DOHH2 (cell line): ENCODE data around the gene SCN1B.

ENCODE experiments used
- CTCF ChIP-seq: fragments of 200-600 bp; sonication (generic); IDR thresholded peaks from one replicate; pipeline ENCODE4 v1.5.1; 2014; ENCODE audit warnings: antibody characterized with exemption, mild to moderate bottlenecking, low read depth, low read length; ENCODE audit not compliant: poor library complexity, severe bottlenecking
- EZH2phosphoT487 ChIP-seq: fragments of 200-600 bp; sonication (generic); IDR thresholded peaks from 2 replicates; pipeline ENCODE4 v1.6.1; 2017; ENCODE audit warnings: borderline replicate concordance, mild to moderate bottlenecking, antibody characterized with exemption, low read length, moderate library complexity, mixed read lengths

GRCh38 chr19:35066121-35066520 is 35.9 kb downstream of the SCN1B start:
- no peak for TF ChIP-seq CTCF
- TF ChIP-seq EZH2phosphoT487 = no peak
